PC-3 (cell line): ENCODE results near the gene ARHGEF4. TPM values are rescaled to one million over a fixed set of nuclear protein-coding genes. Genes with fewer than 3 reads are reported as not detected.

Source experiments
- ATAC-seq: fragments of 200-7000 bp; cut with Tn5 transposase; 2 replicates; pipeline ENCODE4 v1.9.1; 2020; ENCODE audit warnings: mild to moderate bottlenecking, moderate library complexity
- BruUV-seq: library from RNA; stranded (reverse); fragments of 400-500 nt; replicated peaks from 2 replicates; lab custom pipeline; 2021; lab: Mats Ljungman, UMichigan
- CTCF ChIA-PET: fragments of 300-600 bp; sonication (Branson Sonifier 250); formaldehyde crosslinking; loops from one replicate; lab custom pipeline; 2022; ENCODE audit warnings: antibody characterized with exemption; lab: Charles Lee
- POLR2A ChIA-PET: fragments of 300-600 bp; sonication (Branson Sonifier 250); formaldehyde crosslinking; loops from one replicate; lab custom pipeline; 2022; ENCODE audit warnings: antibody characterized with exemption; ENCODE audit not compliant: unreplicated experiment; lab: Charles Lee
- DNase-seq: peaks from one replicate; pipeline ENCODE4 v3.0.0-alpha.2; 2015
- H2AFZ ChIP-seq: fragments of 300-600 bp; sonication (generic); 2 replicates; pipeline ENCODE4 v1.6.0; 2016; ENCODE audit warnings: antibody characterized with exemption, low read length
- H3F3A ChIP-seq: fragments of 300-600 bp; sonication (generic); one replicate; pipeline ENCODE4 v1.6.0; 2017; ENCODE audit warnings: antibody characterized with exemption, low read length, control low read depth, mild to moderate bottlenecking; ENCODE audit not compliant: unreplicated experiment
- H3K27ac ChIP-seq: fragments of 300-600 bp; sonication (generic); 2 replicates; pipeline ENCODE4 v1.5.1; 2016; ENCODE audit warnings: mild to moderate bottlenecking, low read length
- H3K27me3 ChIP-seq: fragments of 300-600 bp; sonication (generic); 2 replicates; pipeline ENCODE4 v1.6.1; 2016; ENCODE audit warnings: low read length, mixed read lengths
- H3K36me3 ChIP-seq: fragments of 300-600 bp; sonication (generic); 2 replicates; pipeline ENCODE4 v1.6.1; 2016; ENCODE audit warnings: low read depth, mixed run types, low read length, mixed read lengths
- H3K4me1 ChIP-seq: fragments of 300-600 bp; sonication (generic); 2 replicates; pipeline ENCODE4 v1.5.1; 2016; ENCODE audit warnings: low read length; ENCODE audit not compliant: insufficient read depth
- H3K4me2 ChIP-seq: fragments of 300-600 bp; sonication (generic); 2 replicates; pipeline ENCODE4 v1.6.0; 2016; ENCODE audit warnings: low read length
- H3K4me3 ChIP-seq: fragments of 300-600 bp; sonication (generic); 2 replicates; pipeline ENCODE4 v1.5.1; 2016; ENCODE audit warnings: mild to moderate bottlenecking, low read length, mixed read lengths
- H3K79me2 ChIP-seq: fragments of 300-600 bp; sonication (generic); 2 replicates; pipeline ENCODE4 v1.6.1; 2017; ENCODE audit warnings: low read length, mixed read lengths
- H3K9ac ChIP-seq: fragments of 300-600 bp; sonication (generic); 2 replicates; pipeline ENCODE4 v1.6.0; 2016; ENCODE audit warnings: mild to moderate bottlenecking, low read length
- H3K9me2 ChIP-seq: fragments of 300-600 bp; sonication (generic); replicated peaks from 2 replicates; pipeline ENCODE4 v1.6.1; 2016; ENCODE audit warnings: mixed run types, low read length, mixed read lengths
- H3K9me3 ChIP-seq: fragments of 300-600 bp; sonication (generic); 2 replicates; pipeline ENCODE4 v1.6.1; 2016; ENCODE audit warnings: low read length, mixed read lengths
- H4K20me1 ChIP-seq: fragments of 300-600 bp; sonication (generic); 2 replicates; pipeline ENCODE4 v1.6.1; 2016; ENCODE audit warnings: low read length, mixed read lengths
- CTCF ChIP-seq: fragments of 300-600 bp; sonication (generic); conservative IDR thresholded peaks from 2 replicates; pipeline ENCODE4 v1.5.1; 2017; ENCODE audit warnings: antibody characterized with exemption, low read depth, mild to moderate bottlenecking, low read length
- EZH2 ChIP-seq: fragments of 300-600 bp; sonication (generic); IDR thresholded peaks from one replicate; pipeline ENCODE4 v1.6.1; 2017; ENCODE audit warnings: antibody characterized with exemption, mild to moderate bottlenecking, low read length; ENCODE audit not compliant: unreplicated experiment
- EZH2phosphoT487 ChIP-seq: fragments of 300-600 bp; sonication (generic); IDR thresholded peaks from 2 replicates; pipeline ENCODE4 v1.6.1; 2018; ENCODE audit warnings: mild to moderate bottlenecking, antibody characterized with exemption, low read length, borderline replicate concordance
- intact Hi-C: fragments of 100-400 bp; cut with micrococcal nuclease; formaldehyde crosslinking; loops from 2 replicates; pipeline ENCODE4 v1.9.0; 2023
- total RNA-seq: library from RNA; depleted of rRNA; stranded (reverse); fragments of >200 nt; gene quantifications from 2 replicates; pipeline ENCODE4 v1.2.3, GENCODE V29; 2014

ARHGEF4 gene
- total RNA-seq, 1 experiment from 2014 or later, result 21.5 TPM

DNA sequence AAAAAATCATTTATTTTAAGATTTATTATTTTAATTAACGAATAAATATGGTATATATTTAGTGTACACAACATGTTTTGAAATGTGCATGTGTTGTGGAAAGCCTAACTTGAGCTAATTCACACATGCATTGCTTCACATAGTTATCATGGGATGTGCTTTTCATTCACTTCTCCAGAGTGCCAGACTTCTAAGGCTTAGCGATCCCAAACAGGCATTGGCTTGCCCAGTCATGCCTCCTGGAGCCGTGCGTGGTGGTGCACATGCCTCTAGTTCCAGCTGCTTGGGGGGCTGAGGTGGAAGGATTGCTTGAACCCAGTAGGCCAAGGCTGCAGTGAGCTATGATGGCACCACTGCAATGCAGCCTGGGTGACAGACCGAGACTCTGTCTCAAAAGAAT lies 40.5 kb downstream of the ARHGEF4 start:
- Histone ChIP-seq H3K9me3 (no peaks in the 10 kb centered on the region), H3F3A (no peaks in the 10 kb centered on the region), H4K20me1 (no peaks in the 10 kb centered on the region), H3K27ac (no peak overlapping the region), H2AFZ (no peak overlapping the region), H3K4me2 (no peak overlapping the region), H3K4me1 (peaks cover 15% of the 10 kb centered on the region), H3K79me2 (no peaks in the 10 kb centered on the region), H3K4me3 (no peak overlapping the region), H3K27me3 (no peaks in the 10 kb centered on the region), H3K36me3 (no peaks in the 10 kb centered on the region), H3K9ac (no peak overlapping the region), H3K9me2 (no peaks in the 10 kb centered on the region)
- ChIA-PET CTCF (no interaction called here), POLR2A (no interaction called here)
- intact Hi-C loops, result no loop called here
- no peak for TF ChIP-seq EZH2phosphoT487
- TF ChIP-seq CTCF, result no peak
- TF ChIP-seq EZH2, result no peak
- DNase-seq, result no peak
- no peak for ATAC-seq
- no TSS peak for BruUV-seq

- Histone ChIP-seq H3K9me2 (no peaks in the 10 kb centered on the region), H3K79me2 (no peaks in the 10 kb centered on the region), H3K4me2 (no peak overlapping the region), H3K9me3 (no peaks in the 10 kb centered on the region), H3K9ac (no peak overlapping the region), H3K27me3 (no peaks in the 10 kb centered on the region), H3K27ac (no peak overlapping the region), H4K20me1 (no peaks in the 10 kb centered on the region), H2AFZ (no peak overlapping the region), H3F3A (no peaks in the 10 kb centered on the region), H3K4me3 (no peak overlapping the region), H3K36me3 (no peaks in the 10 kb centered on the region), H3K4me1 (peaks cover 21% of the 10 kb centered on the region)
- TF ChIP-seq EZH2 (no peak), EZH2phosphoT487 (no peak), CTCF (no peak)
- no peak for ATAC-seq
- no TSS peak for BruUV-seq
- no peak for DNase-seq
- intact Hi-C loops, result no loop called here
- ChIA-PET POLR2A (no interaction called here), CTCF (no interaction called here)
Observed at GRCh38 chr2:130878316-130878715, 41.6 kb downstream of the ARHGEF4 start.

- Histone ChIP-seq H3K4me2 (no peak overlapping the region), H3K4me3 (no peak overlapping the region), H3K9me3 (no peaks in the 10 kb centered on the region), H3F3A (no peaks in the 10 kb centered on the region), H2AFZ (no peak overlapping the region), H3K9me2 (no peaks in the 10 kb centered on the region), H3K79me2 (no peaks in the 10 kb centered on the region), H3K27ac (no peak overlapping the region), H3K27me3 (no peaks in the 10 kb centered on the region), H3K36me3 (no peaks in the 10 kb centered on the region), H4K20me1 (no peaks in the 10 kb centered on the region), H3K9ac (no peak overlapping the region), H3K4me1 (peaks cover 21% of the 10 kb centered on the region)
- ATAC-seq, result no peak
- no peak for TF ChIP-seq EZH2phosphoT487
- intact Hi-C loops, result no loop called here
- ChIA-PET CTCF (no interaction called here), POLR2A (no interaction called here)
- DNase-seq, result no peak
- no TSS peak for BruUV-seq
Observed at GRCh38 chr2:130878933-130879332, 42.2 kb downstream of the ARHGEF4 start.
